ENCODE measurements around the gene ADAMTS6. TPM values are rescaled to one million over a fixed set of nuclear protein-coding genes. Genes with fewer than 3 reads are reported as not detected.
A peak's percentile ranks its signal among the peaks of the same experiment; 100 is the strongest.
"Not testable (repeated sequence)": the region's sequence is repeated elsewhere in the genome, so short reads cannot be mapped to it uniquely, and the experiment has no call there.

The ADAMTS6 gene
- total and polyA plus RNA-seq, 9 donors = 0.80 to 3.2 (median 1.4) TPM

DNA sequence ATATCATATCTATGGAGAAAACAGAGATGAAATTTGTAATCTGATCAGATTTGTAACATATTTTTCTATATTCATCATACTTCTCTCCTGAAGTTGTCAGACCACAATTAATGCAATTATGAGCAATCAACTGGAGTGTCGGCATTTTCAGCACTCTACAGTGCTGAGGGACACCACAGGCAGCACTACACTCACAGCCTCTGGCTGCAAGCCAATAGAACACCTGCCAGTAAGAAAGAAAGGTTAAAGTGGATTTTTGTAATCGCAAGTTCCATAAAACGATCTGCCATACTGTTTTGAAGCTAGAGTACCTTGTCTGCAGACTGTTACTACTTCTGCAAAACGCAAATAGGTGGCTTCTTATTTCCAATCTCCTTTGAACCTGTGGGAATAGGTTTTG is 147.6 kb downstream of the ADAMTS6 start:
- H3K36me3 ChIP-seq (ENCODE audit: control insufficient read depth, insufficient read depth, low read length) = no peaks in the 10 kb centered on the region
- H3K4me3 ChIP-seq (ENCODE audit: low read length) = no peak overlapping the region
- WGBS (ENCODE audit: insufficient coverage) = no CpG with 5 or more reads among the region's 4 CpGs
- no peaks in the 10 kb centered on the region for H3K4me1 ChIP-seq (ENCODE audit: control insufficient read depth, insufficient read depth, low read length)
- H3K27me3 ChIP-seq (ENCODE audit: control insufficient read depth, insufficient read depth, low read length) = no peaks in the 10 kb centered on the region
- no peak overlapping the region for H3K27ac ChIP-seq (ENCODE audit: low read length)
- H3K9me3 ChIP-seq (replicated peaks; ENCODE audit: control insufficient read depth, low read depth, low read length) = peaks cover 3% of the 10 kb centered on the region
- no peak for DNase-seq

DNA sequence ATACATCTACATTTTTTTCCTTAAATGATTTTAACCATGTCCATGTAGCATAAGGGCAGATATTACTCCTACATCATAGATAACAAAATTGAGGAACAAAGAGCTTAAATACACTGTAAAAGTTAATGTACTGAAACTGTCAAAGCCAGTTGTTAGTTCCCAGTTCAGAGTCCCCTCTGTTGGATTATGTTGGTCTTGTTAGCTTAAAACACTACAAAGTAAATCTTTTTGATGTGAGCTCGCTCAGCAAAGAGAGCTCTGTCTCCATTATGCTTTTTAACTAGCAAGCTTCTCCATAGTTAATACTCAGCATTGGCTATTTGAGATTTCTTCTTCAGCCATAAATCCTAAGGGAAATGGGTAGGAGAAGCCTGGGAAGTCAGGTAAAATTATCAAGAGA is 149.1 kb downstream of the ADAMTS6 start:
- H3K27ac ChIP-seq (ENCODE audit: low read length) = no peak overlapping the region
- no CpG with 5 or more reads among the region's 1 CpG for WGBS (ENCODE audit: insufficient coverage)
- no peaks in the 10 kb centered on the region for H3K27me3 ChIP-seq (ENCODE audit: control insufficient read depth, insufficient read depth, low read length)
- H3K4me3 ChIP-seq (ENCODE audit: low read length) = no peak overlapping the region
- no peaks in the 10 kb centered on the region for H3K36me3 ChIP-seq (ENCODE audit: control insufficient read depth, insufficient read depth, low read length)
- no peaks in the 10 kb centered on the region for H3K4me1 ChIP-seq (ENCODE audit: control insufficient read depth, insufficient read depth, low read length)
- DNase-seq = no peak
- H3K9me3 ChIP-seq (replicated peaks; ENCODE audit: control insufficient read depth, low read depth, low read length) = no peaks in the 10 kb centered on the region

DNA sequence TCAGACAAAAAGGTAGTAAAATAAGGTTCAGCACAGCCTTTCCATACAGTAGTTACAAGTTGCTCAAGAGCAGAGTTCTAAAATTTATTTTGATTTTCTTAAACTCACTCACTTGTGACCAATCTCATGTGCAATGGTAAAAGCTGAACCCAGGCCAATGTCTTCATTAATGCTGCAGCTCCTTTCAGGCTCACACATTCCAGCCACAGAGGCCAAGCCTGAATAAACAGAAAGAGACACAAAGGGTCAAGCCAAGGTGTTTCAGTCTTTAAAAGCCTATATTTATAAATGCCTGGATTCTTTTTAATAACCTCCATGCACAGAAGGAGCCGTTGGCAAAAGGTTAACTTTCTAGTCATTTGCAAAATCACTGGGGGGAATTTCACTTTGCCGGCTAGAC is 152.5 kb downstream of the ADAMTS6 start:
- Histone ChIP-seq H3K9me3 (replicated peaks; ENCODE audit: control insufficient read depth, low read depth, low read length) (no peaks in the 10 kb centered on the region), H3K4me1 (ENCODE audit: control insufficient read depth, insufficient read depth, low read length) (no peaks in the 10 kb centered on the region), H3K4me3 (ENCODE audit: low read length) (no peak overlapping the region), H3K27ac (ENCODE audit: low read length) (no peak overlapping the region), H3K36me3 (ENCODE audit: control insufficient read depth, insufficient read depth, low read length) (no peaks in the 10 kb centered on the region), H3K27me3 (ENCODE audit: control insufficient read depth, insufficient read depth, low read length) (no peaks in the 10 kb centered on the region)
- peak; percentile 59 for DNase-seq
- WGBS (ENCODE audit: insufficient coverage) = no CpG with 5 or more reads among the region's 2 CpGs

DNA sequence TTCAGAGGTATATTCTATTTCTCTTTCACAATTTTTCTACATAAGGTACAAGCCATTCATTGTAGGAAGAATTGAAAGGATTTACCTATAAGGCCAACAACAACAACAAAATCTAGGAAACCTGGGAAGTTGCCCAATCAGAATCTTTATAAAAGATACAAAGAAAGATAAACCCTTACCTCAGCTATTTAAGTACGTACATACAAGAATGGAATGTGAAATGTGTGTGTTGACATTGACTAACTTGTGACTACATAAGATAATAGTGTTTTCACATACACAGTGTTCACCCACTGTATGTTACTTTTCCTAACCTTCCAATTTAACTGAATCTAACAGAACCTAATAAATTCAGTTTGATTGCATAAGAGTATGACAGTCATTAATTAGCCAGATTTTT is 154.1 kb downstream of the ADAMTS6 start:
- WGBS (ENCODE audit: insufficient coverage) = no CpG with 5 or more reads among the region's 1 CpG
- no peak overlapping the region for H3K4me3 ChIP-seq (ENCODE audit: low read length)
- no peaks in the 10 kb centered on the region for H3K9me3 ChIP-seq (replicated peaks; ENCODE audit: control insufficient read depth, low read depth, low read length)
- no peaks in the 10 kb centered on the region for H3K27me3 ChIP-seq (ENCODE audit: control insufficient read depth, insufficient read depth, low read length)
- no peak for DNase-seq
- H3K27ac ChIP-seq (ENCODE audit: low read length) = no peak overlapping the region
- no peaks in the 10 kb centered on the region for H3K4me1 ChIP-seq (ENCODE audit: control insufficient read depth, insufficient read depth, low read length)
- H3K36me3 ChIP-seq (ENCODE audit: control insufficient read depth, insufficient read depth, low read length) = no peaks in the 10 kb centered on the region

DNA sequence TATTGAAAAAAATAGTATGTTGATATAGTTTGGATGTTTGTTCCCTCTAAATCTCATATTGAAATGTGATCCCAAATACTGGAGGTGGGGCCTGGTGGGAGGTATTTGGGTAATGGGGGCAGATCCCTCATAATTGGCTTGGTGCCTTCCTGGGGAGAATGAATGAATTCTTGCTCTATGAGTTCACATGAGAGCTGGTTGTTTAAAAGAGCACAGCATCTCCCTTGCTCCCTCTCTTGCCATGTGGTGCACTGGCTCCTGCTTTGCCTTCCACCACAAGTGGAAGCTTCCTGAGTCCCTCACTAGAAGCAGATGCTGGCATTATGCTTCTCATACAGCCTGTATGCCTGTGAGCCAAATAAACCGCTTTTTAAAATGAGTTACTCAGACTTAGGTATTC is 154.8 kb downstream of the ADAMTS6 start:
- WGBS (ENCODE audit: insufficient coverage) = no CpG with 5 or more reads among the region's 1 CpG
- no peaks in the 10 kb centered on the region for H3K9me3 ChIP-seq (replicated peaks; ENCODE audit: control insufficient read depth, low read depth, low read length)
- no peak overlapping the region for H3K27ac ChIP-seq (ENCODE audit: low read length)
- H3K27me3 ChIP-seq (ENCODE audit: control insufficient read depth, insufficient read depth, low read length) = no peaks in the 10 kb centered on the region
- no peak overlapping the region for H3K4me3 ChIP-seq (ENCODE audit: low read length)
- no peaks in the 10 kb centered on the region for H3K4me1 ChIP-seq (ENCODE audit: control insufficient read depth, insufficient read depth, low read length)
- H3K36me3 ChIP-seq (ENCODE audit: control insufficient read depth, insufficient read depth, low read length) = no peaks in the 10 kb centered on the region
- no peak for DNase-seq

- Histone ChIP-seq H3K4me1 (ENCODE audit: control insufficient read depth, insufficient read depth, low read length) (no peaks in the 10 kb centered on the region), H3K36me3 (ENCODE audit: control insufficient read depth, insufficient read depth, low read length) (no peaks in the 10 kb centered on the region), H3K27me3 (ENCODE audit: control insufficient read depth, insufficient read depth, low read length) (no peaks in the 10 kb centered on the region), H3K9me3 (replicated peaks; ENCODE audit: control insufficient read depth, low read depth, low read length) (no peaks in the 10 kb centered on the region), H3K27ac (ENCODE audit: low read length) (no peak overlapping the region), H3K4me3 (ENCODE audit: low read length) (no peak overlapping the region)
- no CpG with 5 or more reads among the region's 1 CpG for WGBS (ENCODE audit: insufficient coverage)
- no peak for DNase-seq
These were observed 157.5 kb downstream of the ADAMTS6 start for GRCh38 chr5:65324226-65324625.

DNA sequence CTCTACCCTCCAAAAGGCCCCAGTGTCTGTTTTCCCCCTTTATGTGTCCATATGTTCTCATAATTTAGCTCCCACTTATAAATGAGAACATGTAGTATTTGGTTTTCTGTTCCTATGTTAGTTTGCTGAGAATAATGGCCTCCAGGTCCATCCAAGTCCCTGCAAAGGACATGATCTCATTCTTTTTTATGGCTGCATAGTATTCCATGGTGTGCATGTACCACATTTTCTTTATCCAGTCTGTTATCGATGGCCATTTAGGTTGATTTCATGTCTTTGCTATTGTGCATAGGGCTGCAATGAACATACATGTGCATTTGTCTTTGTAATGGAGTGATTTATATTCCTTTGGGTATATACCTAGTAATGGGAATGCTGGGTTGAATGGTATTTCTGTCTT is 161.0 kb downstream of the ADAMTS6 start:
- no CpG with 5 or more reads among the region's 1 CpG for WGBS (ENCODE audit: insufficient coverage)
- not testable (repeated sequence) for H3K4me1 ChIP-seq (ENCODE audit: control insufficient read depth, insufficient read depth, low read length); DNase-seq; H3K27me3 ChIP-seq (ENCODE audit: control insufficient read depth, insufficient read depth, low read length); H3K9me3 ChIP-seq (replicated peaks; ENCODE audit: control insufficient read depth, low read depth, low read length); H3K36me3 ChIP-seq (ENCODE audit: control insufficient read depth, insufficient read depth, low read length); H3K4me3 ChIP-seq (ENCODE audit: low read length); H3K27ac ChIP-seq (ENCODE audit: low read length)

DNA sequence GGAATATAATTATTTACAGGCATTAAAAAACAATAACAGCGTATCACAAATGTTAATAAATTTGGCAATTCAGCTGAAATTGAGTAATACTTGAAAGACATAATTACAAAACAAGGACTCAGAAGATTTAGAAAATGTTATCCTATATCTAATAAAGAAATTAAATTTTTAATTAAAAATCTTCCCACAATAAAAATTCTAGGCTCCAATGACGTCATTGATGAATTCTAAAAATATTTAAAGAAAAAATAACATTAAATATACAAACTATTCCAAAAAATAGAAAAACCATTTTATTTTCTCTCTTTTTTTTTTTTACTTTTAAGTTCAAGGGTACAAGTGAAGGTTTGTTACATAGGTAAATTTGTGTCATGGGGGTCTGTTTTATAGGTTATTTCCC is 161.5 kb downstream of the ADAMTS6 start:
- Histone ChIP-seq H3K36me3 (ENCODE audit: control insufficient read depth, insufficient read depth, low read length) (no peaks in the 10 kb centered on the region), H3K9me3 (replicated peaks; ENCODE audit: control insufficient read depth, low read depth, low read length) (no peaks in the 10 kb centered on the region), H3K27me3 (ENCODE audit: control insufficient read depth, insufficient read depth, low read length) (no peaks in the 10 kb centered on the region), H3K4me1 (ENCODE audit: control insufficient read depth, insufficient read depth, low read length) (no peaks in the 10 kb centered on the region), H3K27ac (ENCODE audit: low read length) (no peak overlapping the region), H3K4me3 (ENCODE audit: low read length) (no peak overlapping the region)
- DNase-seq = no peak
- WGBS (ENCODE audit: insufficient coverage) = no CpG with 5 or more reads among the region's 2 CpGs

GRCh38 chr5:65307931-65308330 is 173.8 kb downstream of the ADAMTS6 start:
- Histone ChIP-seq H3K4me3 (ENCODE audit: low read length) (no peak overlapping the region), H3K27ac (ENCODE audit: low read length) (no peak overlapping the region), H3K4me1 (ENCODE audit: control insufficient read depth, insufficient read depth, low read length) (no peaks in the 10 kb centered on the region), H3K27me3 (ENCODE audit: control insufficient read depth, insufficient read depth, low read length) (no peaks in the 10 kb centered on the region), H3K9me3 (replicated peaks; ENCODE audit: control insufficient read depth, low read depth, low read length) (no peaks in the 10 kb centered on the region), H3K36me3 (ENCODE audit: control insufficient read depth, insufficient read depth, low read length) (no peaks in the 10 kb centered on the region)
- WGBS (ENCODE audit: insufficient coverage) = no CpG with 5 or more reads among the region's 1 CpG
- DNase-seq = no peak

- no peaks in the 10 kb centered on the region for H3K27me3 ChIP-seq (ENCODE audit: control insufficient read depth, insufficient read depth, low read length)
- H3K4me3 ChIP-seq (ENCODE audit: low read length) = no peak overlapping the region
- no peaks in the 10 kb centered on the region for H3K4me1 ChIP-seq (ENCODE audit: control insufficient read depth, insufficient read depth, low read length)
- H3K9me3 ChIP-seq (replicated peaks; ENCODE audit: control insufficient read depth, low read depth, low read length) = no peaks in the 10 kb centered on the region
- no peaks in the 10 kb centered on the region for H3K36me3 ChIP-seq (ENCODE audit: control insufficient read depth, insufficient read depth, low read length)
- no peak for DNase-seq
- no CpG with 5 or more reads among the region's 3 CpGs for WGBS (ENCODE audit: insufficient coverage)
- no peak overlapping the region for H3K27ac ChIP-seq (ENCODE audit: low read length)
These were observed 174.6 kb downstream of the ADAMTS6 start for GRCh38 chr5:65307088-65307487.

DNA sequence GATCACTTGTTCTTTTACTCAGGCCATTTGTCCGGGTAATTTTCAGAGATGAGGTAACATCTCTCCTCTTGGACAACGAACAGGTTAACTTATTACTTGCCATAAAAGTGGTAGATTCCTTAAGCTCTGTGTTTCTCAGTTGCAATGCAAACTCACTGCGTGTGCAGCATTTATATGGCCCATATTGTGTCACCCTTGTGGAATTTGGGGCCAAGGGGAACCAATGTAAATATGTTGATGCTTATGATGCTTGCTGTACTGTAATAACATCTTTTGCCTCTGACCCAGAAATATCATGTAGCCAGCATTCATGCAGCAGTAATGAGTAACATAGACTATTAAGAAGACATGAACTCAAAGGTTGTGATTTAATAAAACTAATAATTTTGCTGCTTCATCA is 175.8 kb downstream of the ADAMTS6 start:
- Histone ChIP-seq H3K36me3 (ENCODE audit: control insufficient read depth, insufficient read depth, low read length) (no peaks in the 10 kb centered on the region), H3K4me1 (ENCODE audit: control insufficient read depth, insufficient read depth, low read length) (no peaks in the 10 kb centered on the region), H3K27ac (ENCODE audit: low read length) (no peak overlapping the region), H3K27me3 (ENCODE audit: control insufficient read depth, insufficient read depth, low read length) (no peaks in the 10 kb centered on the region), H3K9me3 (replicated peaks; ENCODE audit: control insufficient read depth, low read depth, low read length) (no peaks in the 10 kb centered on the region), H3K4me3 (ENCODE audit: low read length) (no peak overlapping the region)
- no peak for DNase-seq
- no CpG with 5 or more reads among the region's 3 CpGs for WGBS (ENCODE audit: insufficient coverage)

Data from muscle of leg (tissue), 11 donors.